ENCODE measurements around the gene SOX5. TPM values are rescaled to one million over a fixed set of nuclear protein-coding genes. Genes with fewer than 3 reads are reported as not detected.
"Not testable (repeated sequence)": the region's sequence is repeated elsewhere in the genome, so short reads cannot be mapped to it uniquely, and the experiment has no call there.

Gene SOX5
- total RNA-seq, 1 experiment from 2014 or later, result not detected

- no peak for DNase-seq
- Histone ChIP-seq H3K4me3 (no peak overlapping the region), H3K36me3 (no peaks in the 10 kb centered on the region), H3K27me3 (no peaks in the 10 kb centered on the region), H3K9me3 (no peaks in the 10 kb centered on the region)
Observed at GRCh38 chr12:23495472-23495871, 454.0 kb downstream of the SOX5 start.

- no peak overlapping the region for H3K4me3 ChIP-seq
- no peak for DNase-seq
- no peaks in the 10 kb centered on the region for H3K27me3 ChIP-seq
- no peaks in the 10 kb centered on the region for H3K36me3 ChIP-seq
- no peaks in the 10 kb centered on the region for H3K9me3 ChIP-seq
Observed at GRCh38 chr12:23493672-23494071, 455.8 kb downstream of the SOX5 start.

GRCh38 chr12:23491029-23491428, 458.4 kb downstream of the SOX5 start:
- DNase-seq, H3K4me3 ChIP-seq, H3K9me3 ChIP-seq, H3K27me3 ChIP-seq, H3K36me3 ChIP-seq: not testable (repeated sequence)

- Histone ChIP-seq H3K4me3 (no peak overlapping the region), H3K36me3 (no peaks in the 10 kb centered on the region), H3K27me3 (no peaks in the 10 kb centered on the region), H3K9me3 (no peaks in the 10 kb centered on the region)
- no peak for DNase-seq
Observed at GRCh38 chr12:23488130-23488529, 461.3 kb downstream of the SOX5 start.

GRCh38 chr12:23484238-23484637, 465.2 kb downstream of the SOX5 start:
- Histone ChIP-seq H3K4me3 (no peak overlapping the region), H3K36me3 (no peaks in the 10 kb centered on the region), H3K27me3 (no peaks in the 10 kb centered on the region; the same call in 1 of the 2 replicates), H3K9me3 (peaks cover 4% of the 10 kb centered on the region)
- DNase-seq, result no peak

GRCh38 chr12:23482571-23482970, 466.9 kb downstream of the SOX5 start:
- DNase-seq, result no peak
- peaks cover 4% of the 10 kb centered on the region for H3K9me3 ChIP-seq
- H3K27me3 ChIP-seq, result no peaks in the 10 kb centered on the region; the same call in 1 of the 2 replicates
- no peaks in the 10 kb centered on the region for H3K36me3 ChIP-seq
- H3K4me3 ChIP-seq, result no peak overlapping the region
